ENCODE measurements around the gene ANKRD29.
"Not testable (repeated sequence)": the region's sequence is repeated elsewhere in the genome, so short reads cannot be mapped to it uniquely, and the experiment has no call there.

The ANKRD29 gene

GRCh38 chr18:23565916-23566547 is 96.7 kb downstream of the ANKRD29 start:
- DNase-seq: no peak

- DNase-seq: no peak
These were observed 99.2 kb downstream of the ANKRD29 start for GRCh38 chr18:23563377-23564043.

GRCh38 chr18:23560186-23560585 is 102.5 kb downstream of the ANKRD29 start:
- DNase-seq: peak in 32 of 51 donors; percentile 8 to 80 (median 50)

GRCh38 chr18:23557511-23557910 is 105.2 kb downstream of the ANKRD29 start:
- DNase-seq: not testable (repeated sequence)

- DNase-seq: no peak
These were observed 106.4 kb downstream of the ANKRD29 start for GRCh38 chr18:23556145-23556780.

GRCh38 chr18:23553887-23554286 is 108.8 kb downstream of the ANKRD29 start:
- DNase-seq: no peak

GRCh38 chr18:23552505-23552904 is 110.2 kb downstream of the ANKRD29 start:
- DNase-seq: no peak

GRCh38 chr18:23551978-23552377 is 110.7 kb downstream of the ANKRD29 start:
- no peak for DNase-seq

GRCh38 chr18:23550898-23551297 is 111.8 kb downstream of the ANKRD29 start:
- DNase-seq: no peak
